Panc1 (cell line): ENCODE results near the gene SSBP4. TPM values are rescaled to one million over a fixed set of nuclear protein-coding genes. Genes with fewer than 3 reads are reported as not detected.

ENCODE experiments used
- ATAC-seq: fragments of 200-7000 bp; cut with Tn5 transposase; 2 replicates; pipeline ENCODE4 v1.9.1; 2020; ENCODE audit warnings: mild to moderate bottlenecking, moderate library complexity
- BruUV-seq: library from RNA; stranded (reverse); fragments of 400-500 nt; replicated peaks from 2 replicates; lab custom pipeline; 2021; lab: Mats Ljungman, UMichigan
- CTCF ChIA-PET: fragments of 300-600 bp; sonication (Branson Sonifier 250); formaldehyde crosslinking; loops from one replicate; lab custom pipeline; 2022; ENCODE audit warnings: antibody characterized with exemption; lab: Charles Lee
- POLR2A ChIA-PET: fragments of 300-600 bp; sonication (Branson Sonifier 250); formaldehyde crosslinking; loops from one replicate; lab custom pipeline; 2022; ENCODE audit warnings: antibody characterized with exemption; lab: Charles Lee
- DNase-seq: peaks from one replicate; pipeline ENCODE4 v3.0.0-alpha.2; 2010; ENCODE audit warnings: low read depth, low spot score
- H3K27ac ChIP-seq: 2 replicates; pipeline ENCODE4 v1.5.1; 2011; ENCODE audit warnings: mild to moderate bottlenecking, low read length, inconsistent platforms
- H3K27me3 ChIP-seq: fragments of 200-500 bp; sonication (Bioruptor generic); 2 replicates; pipeline ENCODE4 v1.6.0; 2014; ENCODE audit warnings: low read length, inconsistent platforms; ENCODE audit not compliant: control insufficient read depth, insufficient read depth
- H3K36me3 ChIP-seq: fragments of 200-500 bp; sonication (Bioruptor generic); 2 replicates; pipeline ENCODE4 v1.5.1; 2014; ENCODE audit warnings: inconsistent platforms, mild to moderate bottlenecking, low read length, moderate library complexity; ENCODE audit not compliant: control insufficient read depth, insufficient read depth
- H3K4me1 ChIP-seq: 2 replicates; pipeline ENCODE4 v1.5.1; 2011; ENCODE audit warnings: inconsistent platforms, mild to moderate bottlenecking, low read length, moderate library complexity; ENCODE audit not compliant: control insufficient read depth, insufficient read depth
- H3K4me3 ChIP-seq, 2 experiments: 2 replicates each; pipeline ENCODE4 v1.5.1; 2011 to 2012; ENCODE audit warnings: low read depth in 2 of 2, low read length in 2 of 2, mild to moderate bottlenecking in 2 of 2, inconsistent platforms in 1 of 2, moderate library complexity in 1 of 2
- H3K9me3 ChIP-seq: fragments of 200-500 bp; sonication (Bioruptor generic); 2 replicates; pipeline ENCODE4 v1.5.1; 2014; ENCODE audit warnings: low read depth, mild to moderate bottlenecking, inconsistent platforms, low read length, moderate library complexity; ENCODE audit not compliant: control insufficient read depth, insufficient read depth
- CTCF ChIP-seq: fragments of 450-650 bp; IDR thresholded peaks from 2 replicates; pipeline ENCODE4 v1.5.1; 2017; ENCODE audit warnings: mild to moderate bottlenecking
- POLR2AphosphoS5 ChIP-seq: IDR thresholded peaks from 2 replicates; pipeline ENCODE4 v1.6.1; 2012; ENCODE audit warnings: mild to moderate bottlenecking, low read depth, low read length, moderate library complexity
- REST ChIP-seq, 2 experiments: IDR thresholded peaks; 2 replicates each; pipeline ENCODE4 v1.6.1; 2011 to 2012; ENCODE audit warnings: low read depth in 2 of 2, control low read depth in 1 of 2, low read length in 1 of 2, mild to moderate bottlenecking in 1 of 2, moderate library complexity in 1 of 2; ENCODE audit not compliant: insufficient read depth in 1 of 2
- SIN3A ChIP-seq: IDR thresholded peaks from 2 replicates; pipeline ENCODE4 v1.6.1; 2012; ENCODE audit warnings: low read depth, mild to moderate bottlenecking, low read length, moderate library complexity, borderline replicate concordance; ENCODE audit not compliant: insufficient read depth
- TCF7L2 ChIP-seq: IDR thresholded peaks from 2 replicates; pipeline ENCODE4 v1.6.1; 2011; ENCODE audit warnings: mild to moderate bottlenecking, low read depth, low read length, inconsistent platforms
- in situ Hi-C: cut with HindIII; loops from 2 replicates; pipeline ENCODE4 v1.10.0; 2016; ENCODE audit warnings: low sequenced_read_pairs, low pct_unique_long_range_greater_than_20kb
- intact Hi-C: fragments of 100-400 bp; cut with micrococcal nuclease; formaldehyde crosslinking; loops from one replicate; pipeline ENCODE4 v1.10.0; 2022; ENCODE audit not compliant: unreplicated experiment
- total RNA-seq: library from RNA; stranded (reverse); gene quantifications from one replicate; pipeline ENCODE4 v1.2.1, GENCODE V29; 2021; ENCODE audit not compliant: unreplicated experiment

The SSBP4 gene
- total RNA-seq, 1 experiment from 2014 or later: 128 TPM

- no peak for TF ChIP-seq REST (IDR thresholded peaks at IDR 0.05; ENCODE audit: insufficient read depth in 1 of 2, low read depth in 2 of 2, low read length in 1 of 2)
- TF ChIP-seq SIN3A: no peak
- TF ChIP-seq TCF7L2: no peak
- no peak for TF ChIP-seq POLR2AphosphoS5
- no peak for TF ChIP-seq CTCF
- ChIA-PET CTCF (no interaction called here), POLR2A (no interaction called here)
- Histone ChIP-seq H3K9me3 (no peaks in the 10 kb centered on the region), H3K4me3 (no peak overlapping the region), H3K36me3 (no peaks in the 10 kb centered on the region), H3K4me1 (peaks cover 37% of the 10 kb centered on the region), H3K27me3 (no peaks in the 10 kb centered on the region), H3K27ac (peak overlapping the region; percentile 71)
- intact Hi-C loops: no loop called here
- in situ Hi-C loops: no loop called here
- DNase-seq: no peak
- no peak for ATAC-seq
- BruUV-seq: no TSS peak
Measured at GRCh38 chr19:18432275-18433014, 13.2 kb downstream of the SSBP4 start.

- H3K4me3 ChIP-seq: no peak overlapping the region; a peak in 1 of 4 replicates
- CTCF ChIA-PET: no interaction called here
- no TSS peak for BruUV-seq
- ATAC-seq (peak; percentile 1; the same call in 1 of the 2 replicates), DNase-seq (no peak)
- in situ Hi-C loops: no loop called here
- TF ChIP-seq POLR2AphosphoS5 (peak; percentile 76), CTCF (no peak), REST (IDR thresholded peaks at IDR 0.05; ENCODE audit: insufficient read depth in 1 of 2, low read depth in 2 of 2, low read length in 1 of 2) (no peak), TCF7L2 (no peak), SIN3A (peak; percentile 19; the same call in 1 of the 2 replicates)
- peak overlapping the region; percentile 71 for H3K27ac ChIP-seq
- intact Hi-C loops: no loop called here
- H3K4me1 ChIP-seq: peaks cover 34% of the 10 kb centered on the region
- H3K27me3 ChIP-seq: no peaks in the 10 kb centered on the region
- H3K9me3 ChIP-seq: no peaks in the 10 kb centered on the region
- POLR2A ChIA-PET: no interaction called here
- H3K36me3 ChIP-seq: no peaks in the 10 kb centered on the region
Measured at GRCh38 chr19:18433015-18433691, 14.0 kb downstream of the SSBP4 start.
